MCF 10A (cell line): ENCODE data around the gene MAZ. TPM values are rescaled to one million over a fixed set of nuclear protein-coding genes. Genes with fewer than 3 reads are reported as not detected.
A peak's percentile ranks its signal among the peaks of the same experiment; 100 is the strongest.
"Not testable (repeated sequence)": the region's sequence is repeated elsewhere in the genome, so short reads cannot be mapped to it uniquely, and the experiment has no call there.

ENCODE experiments used
- BruUV-seq: library from RNA; stranded (reverse); fragments of 400-500 nt; replicated peaks from 2 replicates; lab custom pipeline; 2021; lab: Mats Ljungman, UMichigan
- CTCF ChIA-PET: fragments of 300-600 bp; sonication (Branson Sonifier 250); formaldehyde crosslinking; extraction: SDS; loops from one replicate; lab custom pipeline; 2021; ENCODE audit warnings: antibody characterized with exemption, inconsistent platforms; lab: Yijun Ruan, JAX
- POLR2A ChIA-PET: fragments of 300-600, 350-650 bp; sonication (Branson Sonifier 250); formaldehyde crosslinking; extraction: SDS; loops from one replicate; lab custom pipeline; 2020; ENCODE audit warnings: antibody characterized with exemption, inconsistent platforms; lab: Yijun Ruan, JAX
- DNase-seq: peaks from one replicate; pipeline ENCODE4 v3.0.0-alpha.2; 2018; ENCODE audit not compliant: unreplicated experiment
- H3K27ac Mint-ChIP-seq: one replicate; pipeline ENCODE4 v1.8.0; 2022; ENCODE audit warnings: mild to moderate bottlenecking, low read depth, mixed read lengths; ENCODE audit not compliant: unreplicated experiment
- H3K27me3 Mint-ChIP-seq: one replicate; pipeline ENCODE4 v1.8.0; 2022; ENCODE audit warnings: mixed read lengths; ENCODE audit not compliant: insufficient read depth, unreplicated experiment
- H3K36me3 Mint-ChIP-seq: one replicate; pipeline ENCODE4 v1.8.0; 2022; ENCODE audit warnings: mild to moderate bottlenecking, moderate library complexity, mixed read lengths; ENCODE audit not compliant: insufficient read depth, unreplicated experiment
- H3K4me1 Mint-ChIP-seq: one replicate; pipeline ENCODE4 v1.8.0; 2022; ENCODE audit warnings: mixed read lengths; ENCODE audit not compliant: insufficient read depth, unreplicated experiment
- H3K4me3 Mint-ChIP-seq: one replicate; pipeline ENCODE4 v1.8.0; 2022; ENCODE audit warnings: mild to moderate bottlenecking, moderate library complexity, mixed read lengths; ENCODE audit not compliant: unreplicated experiment
- H3K9me3 Mint-ChIP-seq: one replicate; pipeline ENCODE4 v1.8.0; 2022; ENCODE audit warnings: mixed read lengths; ENCODE audit not compliant: unreplicated experiment
- CTCF ChIP-seq: fragments of 200-600 bp; IDR thresholded peaks from one replicate; pipeline ENCODE4 v1.8.0; 2022; ENCODE audit warnings: antibody characterized with exemption, mild to moderate bottlenecking; ENCODE audit not compliant: unreplicated experiment
- intact Hi-C: fragments of 100-400 bp; cut with micrococcal nuclease; formaldehyde crosslinking; loops from 2 replicates; pipeline ENCODE4 v1.14.1; 2022
- total RNA-seq: library from RNA; stranded (reverse); gene quantifications from 2 replicates; pipeline ENCODE4 v1.2.3, GENCODE V29; 2022

MAZ gene
- total RNA-seq, 1 experiment from 2014 or later, result 185 TPM

GRCh38 chr16:29784901-29785500 lies 21.3 kb upstream of the MAZ start:
- no peaks in the 10 kb centered on the region for H3K36me3 Mint-ChIP-seq
- H3K4me1 Mint-ChIP-seq, result no peaks in the 10 kb centered on the region
- no peaks in the 10 kb centered on the region for H3K27me3 Mint-ChIP-seq
- no peaks in the 10 kb centered on the region for H3K9me3 Mint-ChIP-seq
- no peak for DNase-seq
- ChIA-PET POLR2A (no interaction called here), CTCF (no interaction called here)
- TF ChIP-seq CTCF, result no peak
- no TSS peak for BruUV-seq
- intact Hi-C loops, result no loop called here
- no peak overlapping the region for H3K27ac Mint-ChIP-seq
- no peak overlapping the region for H3K4me3 Mint-ChIP-seq

- peaks cover 14% of the 10 kb centered on the region for H3K4me1 Mint-ChIP-seq
- H3K27me3 Mint-ChIP-seq, H3K27ac Mint-ChIP-seq, H3K36me3 Mint-ChIP-seq, CTCF ChIA-PET, intact Hi-C loops, H3K4me3 Mint-ChIP-seq, BruUV-seq, H3K9me3 Mint-ChIP-seq, DNase-seq: not testable (repeated sequence)
- POLR2A ChIA-PET, result interaction anchor here (0.7 to 5.6 kb wide), 2 partner anchors 15 to 146 kb away, joined by 3 to 94 read pairs; no protein-coding TSS in a partner anchor
Observed at GRCh38 chr16:29787155-29787554, 19.2 kb upstream of the MAZ start.

- no peaks in the 10 kb centered on the region for H3K9me3 Mint-ChIP-seq
- intact Hi-C loops, result loop anchor here (1.0 to 2.0 kb wide), 3 partner anchors 16 to 89 kb away; partner anchors contain the start of gene PAGR1
- peak overlapping the region; percentile 84 for H3K4me3 Mint-ChIP-seq
- DNase-seq, result no peak
- peak overlapping the region; percentile 89 for H3K27ac Mint-ChIP-seq
- H3K27me3 Mint-ChIP-seq, result no peaks in the 10 kb centered on the region
- POLR2A ChIA-PET, result interaction anchor here (0.6 to 5.6 kb wide), 19 partner anchors 12 to 581 kb away, joined by 3 to 94 read pairs (median 5); partner anchors contain the start of genes ALDOA, INO80E, KCTD13 and MVP
- TSS peak; percentile 53 for BruUV-seq
- CTCF ChIA-PET, result interaction anchor here (0.5 to 2.0 kb wide), 21 partner anchors 9 to 265 kb away, joined by 3 to 7 read pairs (median 3); partner anchors contain the start of genes KCTD13, MAZ, PAGR1 and TLCD3B
- peaks cover 28% of the 10 kb centered on the region for H3K4me1 Mint-ChIP-seq
- H3K36me3 Mint-ChIP-seq, result no peaks in the 10 kb centered on the region
- TF ChIP-seq CTCF, result no peak
Observed at GRCh38 chr16:29789775-29790182, 16.6 kb upstream of the MAZ start.

GRCh38 chr16:29790183-29790948 lies 16.0 kb upstream of the MAZ start, which contains the start of gene KIF22:
TSS of gene KIF22 (plus strand) at chr16:29790751. CDS start at chr16:29790760, 9 bp downstream.
- BruUV-seq, result no TSS peak
- intact Hi-C loops, result loop anchor here (1.0 to 2.0 kb wide), 3 partner anchors 15 to 90 kb away; partner anchors contain the start of gene PAGR1

More at GRCh38 chr16:29790183-29790948, 16.0 kb upstream of the MAZ start, which contains the start of gene KIF22:
- CTCF ChIA-PET, result interaction anchor here (0.5 to 2.0 kb wide), 22 partner anchors 8 to 273 kb away, joined by 3 to 7 read pairs (median 3); partner anchors contain the start of genes KCTD13, MAZ, PAGR1 and TLCD3B
- peak; percentile 59 for TF ChIP-seq CTCF
- Mint-ChIP-seq H3K27ac (peak within 1 kb of the TSS; percentile 89), H3K36me3 (no peaks in the 10 kb centered on the region), H3K27me3 (no peaks in the 10 kb centered on the region), H3K4me3 (peak within 1 kb of the TSS; percentile 84), H3K4me1 (peaks cover 28% of the 10 kb centered on the region), H3K9me3 (no peaks in the 10 kb centered on the region)
- DNase-seq, result peak; percentile 99
- POLR2A ChIA-PET, result interaction anchor here (0.6 to 5.6 kb wide), 22 partner anchors 12 to 581 kb away, joined by 3 to 94 read pairs (median 4); partner anchors contain the start of genes ALDOA, INO80E, KCTD13 and MVP
